NCI-H146 treated with DMSO at 0.1 percent for 48 hours (cell line): ENCODE results near the gene FLOT2.
"Not testable (repeated sequence)": the region's sequence is repeated elsewhere in the genome, so short reads cannot be mapped to it uniquely, and the experiment has no call there.

ENCODE experiments used
- DNase-seq: peaks from one replicate; lab custom pipeline; 2025; ENCODE audit not compliant: unreplicated experiment; lab: John Stamatoyannopoulos, UW

FLOT2 gene

GRCh38 chr17:28917029-28917428, 19.5 kb upstream of the FLOT2 start:
- no peak for DNase-seq

DNA sequence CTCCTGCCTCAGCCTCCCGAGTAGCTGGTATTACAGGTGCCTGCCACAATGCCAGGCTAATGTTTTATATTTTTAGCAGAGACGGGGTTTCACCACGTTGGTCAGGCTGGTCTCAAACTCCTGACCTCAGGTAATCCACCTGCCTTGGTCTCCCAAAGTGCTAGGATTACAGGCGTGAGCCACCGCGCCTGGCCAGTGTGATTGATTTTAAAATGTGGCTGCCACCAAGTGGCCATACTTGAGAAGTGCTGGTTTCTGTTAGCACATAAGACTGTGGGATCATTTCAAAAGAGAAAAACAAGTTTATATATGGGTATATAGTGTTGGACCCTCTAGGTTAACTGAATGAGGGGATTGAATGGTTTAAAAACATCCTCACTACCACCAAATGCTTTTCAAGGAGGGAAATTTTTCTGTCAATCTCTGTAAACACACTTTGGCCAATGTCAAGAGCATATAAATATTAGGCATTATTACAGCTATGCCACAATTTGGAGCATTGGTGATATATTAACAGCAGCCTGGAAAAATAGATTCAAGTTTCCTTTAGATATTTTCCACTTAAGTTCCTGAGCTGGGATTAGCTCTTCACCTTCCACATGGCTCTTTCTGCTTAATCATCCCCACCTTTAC, 18.9 kb upstream of the FLOT2 start:
- no peak for DNase-seq

DNA sequence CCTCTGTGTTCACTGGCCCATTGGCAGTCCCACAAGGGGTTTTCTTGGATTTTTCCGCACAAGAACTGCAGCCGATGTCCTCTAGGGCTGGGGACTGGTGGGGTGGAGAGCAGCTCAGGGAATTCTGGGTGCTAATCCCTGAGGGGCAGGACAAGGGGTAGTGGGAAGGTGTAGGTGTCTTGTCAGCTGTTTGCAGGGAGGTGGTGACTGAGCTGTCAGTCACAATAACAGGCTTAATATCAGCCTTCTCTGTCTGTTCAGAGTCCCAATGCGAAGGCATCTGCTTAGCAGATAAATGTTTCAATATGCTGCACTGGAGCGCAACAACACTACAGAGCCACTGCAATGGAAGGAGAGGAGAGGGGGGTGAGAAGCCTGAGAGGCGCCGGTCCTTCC, 15.4 kb upstream of the FLOT2 start:
- DNase-seq: no peak

- DNase-seq: no peak
Observed at GRCh38 chr17:28912281-28912937, 14.9 kb upstream of the FLOT2 start.

GRCh38 chr17:28911411-28912045, 14.0 kb upstream of the FLOT2 start:
- no peak for DNase-seq

GRCh38 chr17:28910534-28910933, 13.0 kb upstream of the FLOT2 start:
- no peak for DNase-seq

GRCh38 chr17:28908640-28909167, 11.2 kb upstream of the FLOT2 start:
- no peak for DNase-seq

DNA sequence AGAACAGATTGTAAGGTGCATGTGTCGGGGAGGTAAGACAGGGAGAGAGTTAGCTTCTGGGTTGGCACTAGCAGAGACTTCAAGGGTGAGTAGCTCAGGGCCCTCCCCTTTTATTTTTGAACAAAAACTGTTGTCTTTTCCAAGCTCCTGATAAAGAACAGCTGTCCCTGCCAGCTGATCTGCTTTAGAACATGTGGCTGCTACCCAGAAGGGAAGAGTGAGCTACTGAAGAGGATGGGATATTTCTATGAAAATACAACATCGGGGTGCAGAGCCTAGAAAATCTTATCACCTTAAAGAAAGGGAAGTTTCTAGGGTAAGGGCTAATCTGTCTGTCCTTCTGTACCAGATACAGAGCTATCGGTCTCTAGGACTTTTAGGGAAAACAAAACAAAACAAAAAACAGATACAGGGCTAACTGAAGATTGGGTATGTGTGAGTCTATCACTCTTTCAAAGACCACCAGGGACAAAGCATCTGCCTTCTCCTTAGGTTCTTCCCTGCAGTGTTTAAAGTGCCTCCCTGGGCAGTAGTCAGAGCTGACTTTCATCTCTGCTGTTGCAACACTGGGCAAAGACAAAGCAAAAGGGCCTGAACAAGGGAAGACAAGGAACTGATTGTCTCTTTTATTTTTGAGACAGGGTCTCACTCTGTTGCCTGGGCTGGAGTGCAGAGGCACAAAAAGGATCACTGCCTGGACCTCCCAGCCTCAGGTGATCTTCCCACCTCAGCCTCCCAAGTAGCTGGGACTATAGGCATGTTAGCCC, 10.4 kb upstream of the FLOT2 start:
- DNase-seq: no peak

DNA sequence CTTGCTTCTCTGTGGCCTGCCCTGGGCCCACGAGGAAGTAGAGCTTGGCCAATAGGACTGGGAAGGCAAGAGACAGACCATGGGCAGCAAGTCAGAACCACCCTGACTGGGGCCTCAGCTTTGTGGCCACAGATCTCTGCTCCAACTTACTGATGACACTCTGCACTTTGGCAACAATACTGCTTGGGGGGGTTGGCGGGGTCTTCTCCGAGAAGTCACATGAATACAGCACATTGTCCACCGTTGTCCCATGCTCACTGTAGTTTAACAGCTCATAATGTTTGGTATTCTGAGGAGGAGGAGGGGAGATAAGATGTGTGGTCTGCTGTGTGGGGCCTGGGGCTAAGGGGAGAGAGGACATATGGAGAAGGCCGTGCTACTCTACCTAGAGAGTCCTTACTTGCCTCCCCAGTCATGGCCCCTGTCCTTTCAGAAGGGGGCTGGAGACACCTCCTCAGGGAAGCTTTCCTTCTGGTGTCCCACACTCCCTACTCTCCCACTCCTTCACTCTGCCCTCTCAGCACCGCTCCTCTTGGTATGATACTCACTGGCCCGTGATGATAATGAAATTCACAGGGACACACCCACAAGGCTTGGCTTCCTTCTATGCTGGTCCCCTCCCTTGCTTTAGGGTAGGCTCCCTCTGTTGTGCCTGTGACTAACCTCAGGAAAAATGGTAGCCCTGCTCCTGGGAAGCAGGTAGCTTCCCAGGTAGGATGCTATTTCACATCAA, 9.3 kb upstream of the FLOT2 start:
- DNase-seq: no peak

DNA sequence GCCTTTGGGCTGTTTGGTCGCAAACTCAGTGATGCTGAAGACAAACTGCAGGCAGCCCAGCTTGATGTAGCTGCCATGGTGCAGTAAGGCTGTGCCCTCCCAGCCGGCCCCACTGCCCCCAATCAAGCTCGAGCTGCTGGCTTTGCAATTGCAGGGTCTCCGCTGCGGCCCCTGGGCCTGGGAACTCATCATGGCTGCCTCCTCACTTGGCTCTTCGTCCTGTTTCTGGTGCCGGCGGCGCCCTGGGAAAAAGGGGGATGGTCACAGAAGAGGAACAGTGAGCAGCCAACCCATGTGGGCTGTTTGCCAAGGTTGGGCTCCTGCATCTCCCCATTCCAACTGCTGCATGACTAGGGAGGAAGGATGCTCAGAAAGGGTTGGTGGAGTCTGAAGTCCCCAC, 8.7 kb upstream of the FLOT2 start:
- DNase-seq: no peak

GRCh38 chr17:28904800-28905199, 7.3 kb upstream of the FLOT2 start:
- no peak for DNase-seq

DNA sequence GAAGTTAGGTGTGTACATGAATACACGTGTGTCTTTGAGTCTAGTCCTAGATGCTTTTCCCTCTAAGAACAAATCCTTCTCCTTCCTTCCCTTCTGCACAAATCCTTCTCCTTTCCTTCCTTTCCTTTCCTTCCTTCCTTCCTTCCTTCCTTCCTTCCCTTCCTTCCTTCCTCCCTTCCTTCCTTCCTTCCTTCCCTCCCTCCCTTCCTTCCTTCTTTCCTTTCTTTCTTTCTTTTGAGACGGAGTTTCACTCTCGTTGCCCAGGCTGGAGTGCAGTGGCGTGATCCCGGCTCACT, 6.0 kb upstream of the FLOT2 start:
- DNase-seq: not testable (repeated sequence)

- DNase-seq: peak; percentile 83
Observed at GRCh38 chr17:28902819-28903545, 5.4 kb upstream of the FLOT2 start, which contains the start of gene DHRS13. Gene DHRS13 (minus strand): TSS chr17:28903079. CDS start chr17:28902944, 135 bp downstream.

GRCh38 chr17:28901866-28902818, 4.6 kb upstream of the FLOT2 start:
- DNase-seq: peak; percentile 57

DNA sequence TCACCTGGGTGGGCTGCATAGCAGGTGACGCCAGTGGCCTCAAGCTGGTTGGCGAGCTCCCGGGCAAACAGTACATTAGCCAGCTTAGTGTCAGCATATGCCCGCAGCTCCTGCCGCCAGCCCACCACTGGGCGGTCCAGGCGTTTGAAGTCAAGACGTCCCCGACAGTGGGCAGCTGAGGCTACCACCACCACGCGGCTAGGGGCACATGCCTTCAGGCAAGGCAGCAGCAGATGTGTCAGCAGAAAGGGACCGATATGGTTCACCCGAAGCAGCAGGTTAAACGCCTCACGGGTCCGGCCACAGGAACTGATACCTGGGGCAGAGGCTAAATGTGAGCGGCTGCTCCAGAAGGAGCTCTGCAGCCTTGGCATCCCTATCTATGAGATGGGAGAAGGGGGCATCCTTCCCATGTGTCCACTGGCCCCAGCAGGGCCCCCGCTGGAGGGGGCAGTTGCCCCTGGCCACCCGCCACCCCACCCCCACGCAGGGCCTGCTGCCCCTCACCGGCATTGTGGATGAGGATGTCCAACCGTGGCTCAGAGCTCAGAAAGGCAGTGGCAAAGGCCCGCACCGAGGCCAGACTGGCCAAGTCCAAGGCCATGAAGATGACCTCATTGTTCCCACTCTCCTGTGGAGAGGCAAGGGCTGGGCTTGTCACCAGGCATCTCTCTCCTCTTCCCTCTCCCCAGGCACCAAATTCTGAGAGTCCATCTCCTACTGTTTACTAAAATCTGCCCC, 3.6 kb upstream of the FLOT2 start:
- DNase-seq: no peak

DNA sequence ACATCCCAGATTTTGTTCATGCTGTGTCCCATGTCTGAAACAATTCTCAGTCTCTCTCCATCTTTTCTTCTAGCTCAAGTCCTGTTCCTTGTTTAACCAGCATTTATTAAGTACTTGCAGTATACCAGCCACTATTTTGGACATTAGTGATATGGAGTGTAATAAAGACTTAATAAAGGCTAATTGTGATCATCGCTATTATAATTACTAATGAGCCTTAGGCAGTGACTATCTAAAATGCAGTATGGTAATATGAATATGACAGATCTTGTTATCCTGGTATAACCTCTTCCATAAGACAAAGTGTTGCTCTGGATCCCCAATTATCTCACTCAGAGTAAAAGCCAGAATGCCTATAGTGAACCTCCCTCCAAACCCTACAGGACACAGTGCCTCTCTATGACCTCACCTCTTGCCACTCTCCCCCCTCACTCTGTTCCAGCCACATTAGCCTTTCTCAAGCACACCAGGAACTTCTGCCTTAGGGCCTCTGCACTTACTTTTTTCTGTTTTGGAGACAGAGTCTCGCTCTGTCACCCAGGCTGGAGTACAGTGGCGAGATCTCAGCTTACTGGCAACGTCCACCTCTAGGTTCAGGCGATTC, 1.8 kb upstream of the FLOT2 start:
- no peak for DNase-seq

DNA sequence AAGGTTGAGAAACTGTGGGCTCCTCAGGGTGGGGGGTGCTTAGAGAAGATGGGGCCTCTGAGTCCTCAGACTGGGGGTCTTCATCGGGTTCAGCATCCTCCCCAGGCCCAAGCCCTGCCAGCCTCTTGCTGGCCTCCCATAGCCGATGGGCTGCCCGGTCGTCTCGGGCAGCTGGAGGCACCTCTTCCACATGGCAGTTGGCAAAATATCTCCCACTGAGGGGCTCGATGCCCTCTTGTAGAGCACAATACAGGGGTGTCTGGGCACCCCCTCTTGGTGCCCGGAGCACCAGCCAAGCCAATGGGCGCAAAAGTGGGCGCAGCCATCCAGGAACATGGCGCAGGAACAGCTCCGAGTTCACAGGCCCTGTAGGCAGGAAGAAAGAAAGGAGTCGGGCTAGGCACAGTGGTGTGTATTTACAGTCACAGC, 1.0 kb upstream of the FLOT2 start:
- DNase-seq: no peak
